ENCODE results near the gene CSNK2B.

CSNK2B gene

GRCh38 chr6:31710523-31711219 is 44.8 kb downstream of the CSNK2B start:
- no peak for DNase-seq (ENCODE audit: extremely low read depth in 1 of 2, low read depth in 1 of 2)

GRCh38 chr6:31711233-31711632 is 45.4 kb downstream of the CSNK2B start:
- DNase-seq (ENCODE audit: extremely low read depth in 1 of 2, low read depth in 1 of 2) = no peak

- no peak for DNase-seq (ENCODE audit: extremely low read depth in 1 of 2, low read depth in 1 of 2)
These were observed 46.4 kb downstream of the CSNK2B start for GRCh38 chr6:31712296-31712695.

GRCh38 chr6:31713465-31713864 is 47.6 kb downstream of the CSNK2B start:
- no peak for DNase-seq (ENCODE audit: extremely low read depth in 1 of 2, low read depth in 1 of 2)

- DNase-seq (ENCODE audit: extremely low read depth in 1 of 2, low read depth in 1 of 2) = no peak
These were observed 48.3 kb downstream of the CSNK2B start for GRCh38 chr6:31713991-31714684.

GRCh38 chr6:31715022-31715958 is 49.4 kb downstream of the CSNK2B start, which contains the start of gene LY6G6D:
TSS of gene LY6G6D (plus strand) at chr6:31715348. CDS start at chr6:31715356, 8 bp downstream.
- DNase-seq (ENCODE audit: extremely low read depth in 1 of 2, low read depth in 1 of 2) = no peak

GRCh38 chr6:31717499-31718222 is 51.8 kb downstream of the CSNK2B start:
- no peak for DNase-seq (ENCODE audit: extremely low read depth in 1 of 2, low read depth in 1 of 2)

GRCh38 chr6:31718265-31718664 is 52.4 kb downstream of the CSNK2B start:
- no peak for DNase-seq (ENCODE audit: extremely low read depth in 1 of 2, low read depth in 1 of 2)

GRCh38 chr6:31719001-31719400 is 53.1 kb downstream of the CSNK2B start:
- DNase-seq (ENCODE audit: extremely low read depth in 1 of 2, low read depth in 1 of 2) = no peak
